HUDEP-2 (cell line): ENCODE results near the gene PCDHGA5.
"Not testable (repeated sequence)": the region's sequence is repeated elsewhere in the genome, so short reads cannot be mapped to it uniquely, and the experiment has no call there.

ENCODE experiments used
- DNase-seq, 76 experiments: peaks; one replicate each; lab custom pipeline; 2025; ENCODE audit not compliant: unreplicated experiment in 76 of 76; lab: John Stamatoyannopoulos, UW

PCDHGA5 gene

GRCh38 chr5:141411575-141411974 is 47.6 kb downstream of the PCDHGA5 start:
- no peak for DNase-seq

- peak in 54 of 76 experiments; percentile 1 to 67 (median 30) for DNase-seq
These were observed 49.0 kb downstream of the PCDHGA5 start, which contains the start of gene PCDHGA10 for GRCh38 chr5:141412854-141413539. TSS of gene PCDHGA10 (plus strand) at chr5:141412987. CDS start at chr5:141413176, 189 bp downstream.

- peak in 1 of 76 experiments; percentile 6 for DNase-seq
These were observed 49.6 kb downstream of the PCDHGA5 start for GRCh38 chr5:141413540-141414069.

- not testable (repeated sequence) for DNase-seq
These were observed 50.7 kb downstream of the PCDHGA5 start for GRCh38 chr5:141414548-141415274.

GRCh38 chr5:141415275-141415618 is 51.3 kb downstream of the PCDHGA5 start:
- not testable (repeated sequence) for DNase-seq
